Stimulated activated naive CD8-positive, alpha-beta T cell treated with anti-CD3 and anti-CD28 coated beads, Interleukin-15, Interleukin-2, amounts not matched to agents 100 U/mL and 50 U/mL, for 24 hours (primary cell): Measurements from ENCODE around the gene UBA7.
"Not testable (repeated sequence)": the region's sequence is repeated elsewhere in the genome, so short reads cannot be mapped to it uniquely, and the experiment has no call there.

ENCODE experiments used
- ATAC-seq: fragments of 150-1000 bp; cut with Tn5 transposase; one replicate; pipeline ENCODE4 v1.10.0; 2021
- DNase-seq: peaks from one replicate; pipeline ENCODE4 v3.0.0; 2021

Gene UBA7

DNA sequence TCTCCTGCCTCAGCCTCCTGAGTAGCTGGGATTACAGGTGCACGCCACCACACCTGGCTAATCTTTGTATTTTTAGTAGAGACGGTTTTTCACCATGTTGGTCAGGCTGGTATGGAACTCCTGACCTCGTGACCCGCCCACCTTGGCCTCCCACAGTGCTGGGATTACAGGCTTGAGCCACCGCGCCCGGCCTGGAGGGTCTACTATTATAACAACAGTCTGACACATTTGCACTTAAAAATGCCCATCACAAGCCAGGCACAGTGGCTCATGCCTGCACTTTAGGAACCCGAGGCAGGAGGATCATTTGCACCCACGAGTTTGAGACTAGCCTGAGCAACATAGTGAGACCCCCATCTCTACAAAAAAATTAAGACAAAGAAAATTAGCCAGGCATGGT lies 31.5 kb downstream of the UBA7 start:
- not testable (repeated sequence) for DNase-seq, ATAC-seq

- DNase-seq: no peak
- no peak for ATAC-seq
Observed at GRCh38 chr3:49781415-49782199, 32.1 kb downstream of the UBA7 start.

DNA sequence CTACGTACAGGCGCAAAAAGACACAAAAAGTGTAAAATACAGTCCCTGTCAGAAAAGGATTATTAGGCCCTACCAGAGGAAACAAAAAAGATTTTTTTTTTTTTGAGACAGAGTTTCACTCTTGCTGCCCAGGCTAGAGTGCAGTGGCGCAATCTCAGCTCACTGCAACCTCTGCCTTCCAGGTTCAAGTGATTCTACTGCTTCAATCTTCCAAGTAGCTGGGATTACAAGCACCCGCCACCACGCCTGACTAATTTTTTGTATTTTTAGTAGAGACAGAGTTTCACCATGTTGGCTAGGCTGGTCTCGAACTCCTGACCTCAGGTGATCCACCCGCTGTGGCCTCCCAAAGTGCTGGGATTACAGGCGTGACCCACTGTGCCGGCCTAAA lies 32.8 kb downstream of the UBA7 start:
- DNase-seq, ATAC-seq: not testable (repeated sequence)

DNA sequence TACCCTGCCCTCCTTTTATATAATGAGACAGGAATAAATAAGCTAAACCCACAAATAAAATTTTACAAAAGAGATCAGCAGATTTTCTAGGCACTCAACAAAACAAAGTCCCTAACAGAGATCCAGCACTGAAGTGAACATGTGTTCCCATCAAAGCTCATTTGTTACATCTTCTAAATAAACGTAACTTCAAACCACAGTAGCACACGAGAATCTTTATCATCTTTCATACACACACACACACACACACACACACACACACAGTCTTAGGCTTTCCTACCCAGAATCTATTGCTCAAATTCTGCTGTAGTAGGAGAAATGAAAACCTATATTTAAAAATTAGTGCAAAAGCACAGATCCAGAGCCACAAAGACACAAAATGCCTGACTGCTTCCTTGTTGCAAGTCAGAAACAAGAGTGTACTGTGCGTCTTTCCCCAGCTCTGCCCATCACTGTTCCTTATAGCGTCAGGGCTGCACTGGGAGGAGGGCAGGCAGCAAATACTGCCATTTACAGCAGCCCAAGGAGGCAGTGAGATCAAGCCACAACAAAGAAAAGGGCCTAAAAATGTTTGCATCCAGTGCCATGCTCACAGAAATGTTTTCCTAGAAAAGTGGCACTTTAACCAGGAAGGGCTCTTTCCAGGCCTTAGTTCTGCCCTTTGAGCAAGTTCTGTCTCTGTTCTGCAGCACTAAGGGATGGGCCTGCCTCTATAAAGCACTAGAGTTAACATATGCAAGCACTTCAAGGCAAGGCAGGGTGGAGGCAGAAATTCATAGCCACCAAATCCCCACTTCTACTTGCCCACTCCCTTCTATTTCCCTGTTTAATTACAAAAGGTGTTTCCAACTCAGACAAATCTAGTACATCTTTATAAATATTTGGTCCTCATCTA lies 33.4 kb downstream of the UBA7 start:
- ATAC-seq (no peak), DNase-seq (no peak)

DNA sequence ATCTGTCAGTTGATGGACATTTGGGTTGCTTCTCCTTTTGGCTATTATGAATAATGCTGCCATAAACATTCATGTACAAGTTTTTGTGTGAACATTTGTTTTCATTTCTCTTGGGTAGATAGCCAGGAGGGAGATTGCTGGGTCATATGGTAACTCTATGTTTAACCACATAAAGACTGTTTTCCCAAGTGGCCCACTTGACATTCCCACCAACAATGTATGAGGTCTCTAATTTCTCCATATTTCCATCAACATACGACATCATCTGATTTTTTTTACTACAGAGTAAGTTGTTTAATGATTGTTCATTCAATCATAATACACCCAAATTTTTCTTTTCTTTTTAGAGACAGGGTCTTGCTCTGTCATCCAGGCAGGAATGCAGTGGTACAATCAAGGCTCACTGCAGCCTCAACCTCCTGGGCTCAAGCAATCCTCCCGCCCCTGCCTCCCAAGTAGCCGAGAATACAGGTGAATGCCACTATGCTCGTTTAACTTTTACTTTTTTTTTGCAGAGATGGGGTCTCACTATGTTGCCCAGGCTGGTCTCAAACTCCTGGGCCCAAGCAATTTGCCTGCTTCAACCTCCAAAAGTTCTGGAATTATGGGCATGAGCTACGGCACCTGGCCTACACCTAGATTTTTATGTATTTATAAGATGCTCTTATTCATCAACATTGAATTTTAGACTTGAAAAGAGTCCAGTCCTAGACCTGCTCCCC lies 34.2 kb downstream of the UBA7 start:
- no peak for ATAC-seq

DNA sequence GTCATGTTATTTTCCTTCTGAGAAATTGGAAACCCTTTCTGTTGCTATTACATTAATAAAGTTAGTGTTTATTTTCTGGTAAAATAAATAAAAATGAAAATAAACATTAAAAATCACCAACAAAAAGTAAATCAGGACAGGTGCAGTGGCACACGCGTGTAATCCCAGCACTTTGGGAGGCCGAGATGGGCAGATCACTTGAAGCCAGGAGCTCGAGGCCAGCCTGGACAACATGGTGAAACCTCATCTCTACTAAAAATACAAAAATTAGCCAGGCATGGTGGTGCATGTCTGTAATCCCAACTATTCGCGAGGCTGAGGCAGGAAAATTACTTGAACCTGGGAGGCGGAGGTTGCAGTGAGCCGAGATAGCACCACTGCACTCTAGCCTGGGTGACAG lies 37.7 kb downstream of the UBA7 start:
- ATAC-seq, DNase-seq: not testable (repeated sequence)

More for the DNA sequence above, 34.2 kb downstream of the UBA7 start:
- no peak for DNase-seq

DNA sequence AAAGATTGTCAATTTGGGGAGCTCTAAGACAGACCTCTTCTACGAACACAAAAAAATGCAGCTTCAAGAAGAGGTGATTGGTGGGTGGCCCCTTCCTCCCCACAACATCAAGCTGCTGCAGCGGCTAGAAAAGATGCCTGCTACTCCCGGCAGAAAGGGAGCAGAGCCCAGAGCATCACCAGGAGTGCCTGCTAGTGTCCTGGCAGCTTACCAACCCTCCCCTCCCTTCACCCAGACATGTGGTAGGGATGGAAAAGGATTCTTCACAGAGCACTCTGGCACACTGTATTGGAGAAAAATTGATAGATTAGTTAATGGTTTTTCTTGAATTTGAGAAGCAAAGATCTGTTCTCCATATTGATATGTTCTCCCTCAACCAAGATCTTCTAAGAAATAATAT lies 38.2 kb downstream of the UBA7 start:
- DNase-seq: no peak

GRCh38 chr3:49772703-49773102 lies 41.0 kb downstream of the UBA7 start:
- ATAC-seq: no peak
- DNase-seq: no peak

More for the DNA sequence above, 38.2 kb downstream of the UBA7 start:
- ATAC-seq: no peak

DNA sequence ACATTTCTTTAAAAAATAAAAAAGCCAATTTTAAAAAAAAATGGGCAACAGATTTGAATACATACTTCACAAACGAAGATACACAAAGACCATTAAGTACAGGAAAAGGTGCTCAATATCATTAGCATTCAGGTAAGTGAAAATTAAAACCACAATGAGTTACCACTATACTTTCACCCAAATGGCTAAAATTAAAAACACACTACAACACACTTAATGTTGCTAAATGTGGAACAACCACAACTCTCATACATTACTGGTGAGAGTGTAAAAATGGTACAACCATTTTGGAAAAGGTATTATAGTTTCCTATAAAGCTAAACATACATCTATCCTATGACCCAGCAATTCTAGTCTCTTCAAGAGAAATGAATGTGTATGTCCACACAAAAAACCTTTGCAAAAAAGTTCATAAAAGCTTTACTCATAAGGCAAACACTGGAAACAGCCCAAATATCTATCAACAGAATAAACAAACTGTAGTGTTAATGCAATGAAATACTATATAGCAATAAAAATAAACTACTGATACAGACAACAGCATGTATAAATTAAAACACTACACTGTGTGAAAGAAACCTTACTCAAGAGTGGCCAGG lies 42.3 kb downstream of the UBA7 start:
- DNase-seq (no peak), ATAC-seq (no peak)

- ATAC-seq: no peak
- DNase-seq: no peak
Observed at GRCh38 chr3:49769926-49770325, 43.8 kb downstream of the UBA7 start.

GRCh38 chr3:49769286-49769915 lies 44.4 kb downstream of the UBA7 start:
- ATAC-seq (peak; percentile 61), DNase-seq (no peak)

DNA sequence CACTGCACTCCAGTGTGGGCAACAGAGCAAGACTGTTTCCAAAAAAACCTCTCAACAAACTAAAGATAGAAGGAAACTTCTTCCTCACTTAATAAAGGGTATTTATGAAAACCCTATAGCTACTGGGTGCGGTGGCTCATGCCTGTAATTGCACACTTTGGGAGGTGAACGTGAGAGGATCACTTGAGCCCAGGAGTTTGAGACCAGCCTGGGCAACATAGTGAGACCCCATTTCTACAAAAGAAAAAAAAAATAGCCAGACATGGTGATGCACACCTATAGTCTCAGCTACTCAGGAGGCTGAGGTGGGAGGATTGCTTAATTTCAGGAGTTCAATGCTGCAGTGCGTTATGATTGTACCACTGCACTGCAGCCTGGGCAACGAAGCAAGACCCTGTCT lies 49.8 kb downstream of the UBA7 start:
- DNase-seq (no peak), ATAC-seq (no peak)

DNA sequence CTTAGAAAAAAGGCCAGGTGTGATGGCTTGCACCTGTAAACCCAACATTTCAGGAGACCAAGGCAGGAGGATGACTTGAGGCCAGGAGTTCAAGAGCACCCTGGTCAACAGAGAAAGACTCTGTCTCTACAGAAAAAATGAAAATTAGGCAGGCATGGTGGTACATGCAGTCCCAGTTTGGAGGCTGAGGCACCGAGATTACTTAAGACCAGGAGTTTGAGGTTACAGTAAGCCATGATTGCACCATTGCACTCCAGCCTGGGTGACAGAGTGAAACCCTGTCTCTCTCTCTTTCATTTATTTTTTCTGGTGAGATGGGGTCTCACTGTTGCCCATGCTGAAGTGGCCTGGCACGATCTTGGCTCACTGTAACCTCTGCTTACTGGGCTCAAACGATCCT lies 52.1 kb downstream of the UBA7 start:
- ATAC-seq (no peak), DNase-seq (no peak)

DNA sequence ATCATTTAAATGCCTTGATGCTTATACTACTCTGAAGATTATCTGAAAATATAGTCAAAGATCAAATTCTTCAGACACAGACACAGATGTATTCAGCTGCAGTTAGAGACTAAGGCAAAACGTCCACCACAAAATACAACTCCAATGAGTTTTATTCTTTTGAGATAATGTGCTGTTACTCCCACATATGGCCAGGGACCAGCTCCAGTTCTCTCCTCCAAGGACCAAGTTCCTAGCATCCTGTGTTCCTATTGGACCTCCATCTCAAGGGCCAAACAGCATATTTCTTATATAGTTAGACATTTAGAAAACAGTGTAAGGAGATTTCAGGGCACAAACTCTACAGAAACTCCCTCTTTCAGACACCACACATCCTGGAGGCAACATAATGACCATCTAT lies 54.5 kb downstream of the UBA7 start:
- DNase-seq: no peak
- ATAC-seq: no peak

GRCh38 chr3:49757197-49757596 lies 56.6 kb downstream of the UBA7 start:
- ATAC-seq: no peak
- DNase-seq: no peak

DNA sequence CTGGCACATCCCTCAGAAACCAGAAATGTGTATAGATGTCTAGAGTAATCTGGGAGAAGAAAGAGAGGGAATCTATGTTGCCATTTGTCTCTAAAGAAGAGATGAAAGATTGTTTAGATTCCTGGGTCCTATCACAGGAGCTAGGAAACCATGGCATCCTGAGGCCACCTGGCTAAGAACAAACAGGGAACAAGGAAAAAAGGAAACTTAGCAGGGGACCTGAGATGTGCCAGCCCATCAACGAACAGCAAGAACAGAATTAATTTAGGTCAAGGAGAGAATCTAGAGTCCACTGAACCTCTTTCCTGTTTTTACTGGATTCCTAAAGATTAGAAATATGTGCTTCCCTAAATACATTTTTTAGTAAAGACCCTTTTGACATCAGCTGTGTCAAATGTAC lies 57.7 kb downstream of the UBA7 start:
- no peak for DNase-seq
- ATAC-seq: no peak
